ES-I3 (cell line): ENCODE measurements around the gene SLC35F6.

Experiments
- H3K36me3 ChIP-seq: 2 replicates; pipeline ENCODE4 v1.6.1; 2013; ENCODE audit warnings: mild to moderate bottlenecking, low read length, control low read depth, moderate library complexity; ENCODE audit not compliant: insufficient read depth
- H3K4me1 ChIP-seq: 2 replicates; pipeline ENCODE4 v1.6.1; 2013; ENCODE audit warnings: mild to moderate bottlenecking, control low read depth, low read length; ENCODE audit not compliant: insufficient read depth
- H3K9ac ChIP-seq: 2 replicates; pipeline ENCODE4 v1.6.1; 2013; ENCODE audit warnings: low read depth, mild to moderate bottlenecking, low read length, moderate library complexity
- H3K9me3 ChIP-seq: 2 replicates; pipeline ENCODE4 v1.6.1; 2013; ENCODE audit warnings: mild to moderate bottlenecking, low read length, moderate library complexity; ENCODE audit not compliant: control insufficient read depth, insufficient read depth

SLC35F6 gene, protein sequence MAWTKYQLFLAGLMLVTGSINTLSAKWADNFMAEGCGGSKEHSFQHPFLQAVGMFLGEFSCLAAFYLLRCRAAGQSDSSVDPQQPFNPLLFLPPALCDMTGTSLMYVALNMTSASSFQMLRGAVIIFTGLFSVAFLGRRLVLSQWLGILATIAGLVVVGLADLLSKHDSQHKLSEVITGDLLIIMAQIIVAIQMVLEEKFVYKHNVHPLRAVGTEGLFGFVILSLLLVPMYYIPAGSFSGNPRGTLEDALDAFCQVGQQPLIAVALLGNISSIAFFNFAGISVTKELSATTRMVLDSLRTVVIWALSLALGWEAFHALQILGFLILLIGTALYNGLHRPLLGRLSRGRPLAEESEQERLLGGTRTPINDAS

DNA sequence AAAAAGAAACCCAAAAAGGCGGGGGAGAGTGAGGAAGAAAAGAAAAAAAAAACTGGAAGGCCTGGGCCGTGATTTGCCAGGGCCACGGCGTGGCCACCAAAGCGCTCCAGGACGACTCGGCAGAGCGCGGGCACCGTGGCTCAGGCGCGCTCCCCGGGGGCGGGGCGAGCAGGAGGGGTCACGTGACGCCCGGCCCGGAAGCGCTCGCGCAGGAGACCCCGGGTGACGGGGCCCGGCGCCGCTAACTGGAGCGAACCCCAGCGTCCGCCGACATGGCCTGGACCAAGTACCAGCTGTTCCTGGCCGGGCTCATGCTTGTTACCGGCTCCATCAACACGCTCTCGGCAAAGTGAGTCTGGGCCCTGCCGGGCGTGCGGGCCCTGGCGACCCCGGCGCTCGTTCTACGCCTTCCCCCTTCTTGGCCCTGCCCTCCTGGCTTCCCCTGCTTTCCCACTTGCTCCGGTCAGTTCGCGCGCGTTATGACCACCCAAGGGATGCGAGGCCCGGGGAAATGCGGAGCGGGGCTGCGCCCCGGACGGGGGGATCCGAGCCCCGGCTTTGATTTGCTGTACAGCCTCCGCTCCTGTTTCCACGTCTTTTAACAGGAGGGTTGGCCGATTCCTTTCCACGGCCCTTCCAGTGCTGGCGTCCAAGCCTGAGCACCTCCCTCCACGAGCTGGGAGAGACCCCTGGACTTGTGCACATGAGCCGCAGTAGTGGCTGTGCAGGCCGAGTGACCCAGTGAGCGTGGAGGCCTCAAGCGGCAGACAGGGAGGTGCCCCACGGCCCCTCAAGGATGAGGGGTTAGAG is at the start of gene SLC35F6:
SLC35F6 (plus strand) TSS at position 207 of the 810 bp plus-strand sequence; CDS start at position 273, 66 bp downstream.
- peaks cover 17% of the 10 kb centered on the region; the same call in 1 of the 2 replicates for H3K4me1 ChIP-seq
- H3K9ac ChIP-seq, result peak within 1 kb of the TSS; percentile 95
- H3K36me3 ChIP-seq, result no peaks in the 10 kb centered on the region
- H3K9me3 ChIP-seq, result no peaks in the 10 kb centered on the region

- Histone ChIP-seq H3K9me3 (no peaks in the 10 kb centered on the region), H3K4me1 (peaks cover 6% of the 10 kb centered on the region; the same call in 1 of the 2 replicates), H3K36me3 (no peaks in the 10 kb centered on the region), H3K9ac (no peak overlapping the region)
Observed at GRCh38 chr2:26715528-26716270, 48.4 kb upstream of the SLC35F6 start.

- Histone ChIP-seq H3K36me3 (no peaks in the 10 kb centered on the region), H3K9me3 (no peaks in the 10 kb centered on the region), H3K4me1 (peaks cover 12% of the 10 kb centered on the region; the same call in 1 of the 2 replicates), H3K9ac (no peak overlapping the region)
Observed at GRCh38 chr2:26716340-26716739, 47.7 kb upstream of the SLC35F6 start.

DNA sequence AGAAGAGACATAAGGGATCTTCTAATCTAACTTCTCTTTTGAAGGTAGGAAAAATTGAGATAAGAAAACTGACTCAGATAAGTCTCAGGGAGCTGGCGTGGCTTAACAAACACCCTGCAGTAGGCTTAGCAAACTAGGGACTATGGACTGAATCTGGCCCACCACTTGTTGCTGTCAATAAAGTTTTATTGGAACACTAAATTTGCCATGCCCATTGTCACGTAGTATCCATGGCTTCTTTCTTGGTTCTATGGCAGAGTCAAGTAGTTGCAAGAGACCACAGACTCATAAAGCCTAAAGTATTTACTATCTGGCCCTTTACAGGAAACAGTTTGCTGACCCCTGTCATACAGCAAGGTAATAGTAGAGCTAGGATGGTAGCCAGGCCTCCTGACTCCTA is 47.3 kb upstream of the SLC35F6 start:
- H3K4me1 ChIP-seq, result peaks cover 16% of the 10 kb centered on the region; the same call in 1 of the 2 replicates
- H3K36me3 ChIP-seq, result no peaks in the 10 kb centered on the region
- no peaks in the 10 kb centered on the region for H3K9me3 ChIP-seq
- H3K9ac ChIP-seq, result no peak overlapping the region

- peaks cover 16% of the 10 kb centered on the region; the same call in 1 of the 2 replicates for H3K4me1 ChIP-seq
- H3K9me3 ChIP-seq, result no peaks in the 10 kb centered on the region
- no peaks in the 10 kb centered on the region for H3K36me3 ChIP-seq
- no peak overlapping the region for H3K9ac ChIP-seq
Observed at GRCh38 chr2:26717362-26717761, 46.7 kb upstream of the SLC35F6 start.

- Histone ChIP-seq H3K9ac (no peak overlapping the region), H3K4me1 (peaks cover 16% of the 10 kb centered on the region; the same call in 1 of the 2 replicates), H3K9me3 (no peaks in the 10 kb centered on the region), H3K36me3 (no peaks in the 10 kb centered on the region)
Observed at GRCh38 chr2:26718949-26719686, 45.0 kb upstream of the SLC35F6 start.

GRCh38 chr2:26720322-26721114 is 43.6 kb upstream of the SLC35F6 start:
- no peak overlapping the region; the same call in 1 of the 2 replicates for H3K9ac ChIP-seq
- no peaks in the 10 kb centered on the region for H3K9me3 ChIP-seq
- no peaks in the 10 kb centered on the region for H3K36me3 ChIP-seq
- H3K4me1 ChIP-seq, result peaks cover 16% of the 10 kb centered on the region; the same call in 1 of the 2 replicates

DNA sequence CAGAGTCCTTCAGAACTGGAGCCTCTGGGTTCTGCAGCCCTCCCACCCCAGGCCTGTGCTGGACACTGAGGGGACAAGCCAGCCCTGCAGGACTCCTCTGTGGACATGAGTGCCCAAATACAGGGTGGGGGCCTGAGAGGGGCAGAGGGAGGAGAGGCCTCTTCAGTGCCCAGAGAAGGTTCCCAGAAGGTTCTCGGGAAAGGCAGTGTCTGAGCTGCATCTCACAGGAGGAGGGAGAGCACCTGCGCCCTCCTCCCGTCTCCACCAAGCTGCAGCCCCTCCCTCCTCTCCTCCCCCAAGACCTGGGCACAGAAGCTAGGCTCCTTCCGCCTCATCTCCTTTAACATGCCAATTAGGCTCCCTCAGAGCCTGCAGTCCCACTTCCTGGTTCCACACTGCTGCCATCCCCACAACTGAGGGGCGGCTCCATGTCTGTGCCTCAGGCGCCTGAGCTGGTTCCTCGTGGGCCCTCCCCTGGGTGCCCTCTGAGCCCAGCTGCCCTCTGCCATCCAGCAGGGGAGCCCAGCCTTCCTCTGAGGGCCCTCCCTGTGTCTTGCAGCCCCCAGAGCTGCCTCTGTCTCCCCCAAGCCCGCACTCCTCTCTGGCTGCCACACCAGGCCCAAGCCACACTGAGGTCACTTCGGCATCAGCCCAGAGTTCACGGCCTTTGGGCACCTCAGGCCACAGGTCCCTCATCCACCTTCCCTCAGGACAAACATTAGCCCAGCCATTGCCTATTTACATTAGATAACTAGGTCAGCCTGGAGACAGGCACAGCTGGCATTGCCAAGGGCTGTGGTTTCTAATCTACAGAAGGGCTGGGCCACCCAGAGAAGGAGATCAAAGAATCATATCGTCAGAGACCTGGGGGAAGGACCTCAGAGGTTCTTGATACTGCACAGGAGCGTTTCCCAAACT is 42.7 kb upstream of the SLC35F6 start:
- Histone ChIP-seq H3K4me1 (peaks cover 16% of the 10 kb centered on the region; the same call in 1 of the 2 replicates), H3K9me3 (no peaks in the 10 kb centered on the region), H3K36me3 (no peaks in the 10 kb centered on the region), H3K9ac (no peak overlapping the region)

DNA sequence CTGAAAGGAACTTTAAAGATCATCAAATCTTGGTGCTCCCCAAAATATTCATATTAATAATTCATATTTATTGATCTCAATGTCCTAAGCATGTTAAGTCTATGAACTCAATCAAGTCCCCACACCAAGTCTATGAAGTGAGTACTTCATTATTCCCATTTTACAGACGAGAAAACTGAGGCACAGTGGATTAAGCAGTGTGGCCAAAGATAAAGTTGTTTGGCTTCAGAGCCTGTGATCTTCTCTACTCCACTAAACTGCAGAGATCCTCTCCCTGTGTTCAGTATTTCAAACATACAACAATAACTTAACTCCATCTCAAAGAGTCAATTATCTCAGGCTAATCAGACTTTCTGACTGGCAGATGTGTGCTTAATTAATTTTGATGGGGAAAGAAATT is 41.8 kb upstream of the SLC35F6 start:
- H3K9ac ChIP-seq, result no peak overlapping the region
- H3K36me3 ChIP-seq, result no peaks in the 10 kb centered on the region
- no peaks in the 10 kb centered on the region for H3K9me3 ChIP-seq
- peaks cover 16% of the 10 kb centered on the region; the same call in 1 of the 2 replicates for H3K4me1 ChIP-seq

- Histone ChIP-seq H3K9me3 (no peaks in the 10 kb centered on the region), H3K36me3 (no peaks in the 10 kb centered on the region), H3K9ac (no peak overlapping the region), H3K4me1 (peaks cover 16% of the 10 kb centered on the region; the same call in 1 of the 2 replicates)
Observed at GRCh38 chr2:26722911-26723310, 41.2 kb upstream of the SLC35F6 start.

DNA sequence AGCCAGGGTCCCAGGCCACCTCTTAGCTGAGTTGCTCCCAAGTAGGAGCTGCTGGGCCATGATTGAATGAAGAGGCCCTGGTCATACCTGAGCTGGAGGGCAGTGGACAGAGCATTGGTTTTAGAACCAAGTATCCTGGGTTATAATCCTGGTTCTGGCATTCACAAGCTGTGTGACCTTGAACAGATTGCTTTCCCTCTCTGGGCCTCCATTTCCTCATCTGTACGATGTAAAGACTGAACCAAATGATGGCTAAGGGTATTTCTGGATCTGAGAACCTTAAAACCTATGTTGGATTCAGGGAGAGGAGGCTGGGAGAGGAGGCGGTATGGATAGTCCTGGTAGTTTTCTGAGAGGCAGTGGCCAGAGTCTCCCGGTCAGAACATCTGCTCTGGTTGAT is 40.6 kb upstream of the SLC35F6 start:
- no peaks in the 10 kb centered on the region for H3K9me3 ChIP-seq
- no peaks in the 10 kb centered on the region for H3K36me3 ChIP-seq
- no peak overlapping the region for H3K9ac ChIP-seq
- peaks cover 16% of the 10 kb centered on the region; the same call in 1 of the 2 replicates for H3K4me1 ChIP-seq

GRCh38 chr2:26723991-26724750 is 39.9 kb upstream of the SLC35F6 start:
- Histone ChIP-seq H3K36me3 (no peaks in the 10 kb centered on the region), H3K9me3 (no peaks in the 10 kb centered on the region), H3K4me1 (peaks cover 16% of the 10 kb centered on the region; the same call in 1 of the 2 replicates), H3K9ac (no peak overlapping the region)
